ENCODE measurements around the gene CHST9. TPM values are rescaled to one million over a fixed set of nuclear protein-coding genes. Genes with fewer than 3 reads are reported as not detected.

Gene CHST9
- polyA plus RNA-seq, 2 of the 4 experiments (the other 2 are of a cell fraction): 0.06 TPM; not detected in 1

DNA sequence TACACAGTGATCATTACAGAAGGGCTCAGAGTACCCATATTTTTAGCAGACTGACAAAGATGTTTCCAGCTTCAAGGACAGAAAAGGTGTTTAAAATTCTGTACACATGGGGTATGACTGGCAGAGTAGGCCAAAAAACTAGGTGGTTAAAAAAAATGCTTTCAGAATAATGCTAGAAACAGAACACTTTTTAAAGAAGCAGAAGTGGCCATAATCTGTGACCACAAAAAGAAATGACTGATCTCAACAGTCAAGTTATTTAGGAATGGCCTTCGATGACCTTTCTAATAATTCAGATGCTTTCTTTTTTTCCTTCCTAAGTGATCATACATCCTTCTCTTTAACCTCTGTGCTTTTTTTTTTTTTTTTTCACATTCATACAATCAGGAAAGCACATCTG lies 315.5 kb downstream of the CHST9 start:
- FAIRE-seq (no peak), ATAC-seq (no peak), DNase-seq (ENCODE audit: low read depth in 1 of 2, low spot score in 1 of 2) (no peak)
- 50% methylated on average over 1 of the region's 1 CpG for WGBS (ENCODE audit: missing lambda C conversion rate)
- Histone ChIP-seq H3K9me3 (no peaks in the 10 kb centered on the region), H3K27ac (no peak overlapping the region), H3K4me3 (no peak overlapping the region), H3K4me2 (no peak overlapping the region), H3K4me1 (peaks cover 5% of the 10 kb centered on the region)
- POLR2A ChIA-PET: no interaction called here
- TF ChIP-seq ZNF302 (CRISPR knock-in tag; IDR thresholded peaks at IDR 0.05) (no peak), RNF2 (IDR thresholded peaks at IDR 0.05; ENCODE audit: borderline replicate concordance, low read depth) (no peak), RCOR1 (IDR thresholded peaks at IDR 0.05; ENCODE audit: low read depth, low read length) (no peak), HES2 (IDR thresholded peaks at IDR 0.05) (no peak), USF2 (IDR thresholded peaks at IDR 0.05) (no peak), NFE2L2 (conservative IDR thresholded peaks at IDR 0.05; ENCODE audit: low read length) (no peak), FOSL2 (IDR thresholded peaks at IDR 0.05) (no peak), FOSL2 (CRISPR knock-in tag; IDR thresholded peaks at IDR 0.05) (no peak), EP300 (IDR thresholded peaks at IDR 0.05) (no peak), EHF (CRISPR knock-in tag; IDR thresholded peaks at IDR 0.05) (no peak), NR3C1 (IDR thresholded peaks at IDR 0.05) (no peak), RAD21 (conservative IDR thresholded peaks at IDR 0.05 in 1 of 2, IDR thresholded peaks at IDR 0.05 in 1 of 2) (no peak), HOXB13 (CRISPR knock-in tag; IDR thresholded peaks at IDR 0.05; ENCODE audit: low read depth) (no peak), SMC3 (IDR thresholded peaks at IDR 0.05) (no peak), KDM5A (IDR thresholded peaks at IDR 0.05) (no peak)
- TF ChIP-seq, protein P1, sequence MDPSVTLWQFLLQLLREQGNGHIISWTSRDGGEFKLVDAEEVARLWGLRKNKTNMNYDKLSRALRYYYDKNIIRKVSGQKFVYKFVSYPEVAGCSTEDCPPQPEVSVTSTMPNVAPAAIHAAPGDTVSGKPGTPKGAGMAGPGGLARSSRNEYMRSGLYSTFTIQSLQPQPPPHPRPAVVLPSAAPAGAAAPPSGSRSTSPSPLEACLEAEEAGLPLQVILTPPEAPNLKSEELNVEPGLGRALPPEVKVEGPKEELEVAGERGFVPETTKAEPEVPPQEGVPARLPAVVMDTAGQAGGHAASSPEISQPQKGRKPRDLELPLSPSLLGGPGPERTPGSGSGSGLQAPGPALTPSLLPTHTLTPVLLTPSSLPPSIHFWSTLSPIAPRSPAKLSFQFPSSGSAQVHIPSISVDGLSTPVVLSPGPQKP (IDR thresholded peaks at IDR 0.05; ENCODE audit: low read depth, low read length): no peak
- TF ChIP-seq, protein P2, sequence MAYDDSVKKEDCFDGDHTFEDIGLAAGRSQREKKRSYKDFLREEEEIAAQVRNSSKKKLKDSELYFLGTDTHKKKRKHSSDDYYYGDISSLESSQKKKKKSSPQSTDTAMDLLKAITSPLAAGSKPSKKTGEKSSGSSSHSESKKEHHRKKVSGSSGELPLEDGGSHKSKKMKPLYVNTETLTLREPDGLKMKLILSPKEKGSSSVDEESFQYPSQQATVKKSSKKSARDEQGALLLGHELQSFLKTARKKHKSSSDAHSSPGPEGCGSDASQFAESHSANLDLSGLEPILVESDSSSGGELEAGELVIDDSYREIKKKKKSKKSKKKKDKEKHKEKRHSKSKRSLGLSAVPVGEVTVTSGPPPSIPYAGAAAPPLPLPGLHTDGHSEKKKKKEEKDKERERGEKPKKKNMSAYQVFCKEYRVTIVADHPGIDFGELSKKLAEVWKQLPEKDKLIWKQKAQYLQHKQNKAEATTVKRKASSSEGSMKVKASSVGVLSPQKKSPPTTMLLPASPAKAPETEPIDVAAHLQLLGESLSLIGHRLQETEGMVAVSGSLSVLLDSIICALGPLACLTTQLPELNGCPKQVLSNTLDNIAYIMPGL (CRISPR knock-in tag; IDR thresholded peaks at IDR 0.05; ENCODE audit: borderline replicate concordance): no peak
- TF ChIP-seq, protein P3, sequence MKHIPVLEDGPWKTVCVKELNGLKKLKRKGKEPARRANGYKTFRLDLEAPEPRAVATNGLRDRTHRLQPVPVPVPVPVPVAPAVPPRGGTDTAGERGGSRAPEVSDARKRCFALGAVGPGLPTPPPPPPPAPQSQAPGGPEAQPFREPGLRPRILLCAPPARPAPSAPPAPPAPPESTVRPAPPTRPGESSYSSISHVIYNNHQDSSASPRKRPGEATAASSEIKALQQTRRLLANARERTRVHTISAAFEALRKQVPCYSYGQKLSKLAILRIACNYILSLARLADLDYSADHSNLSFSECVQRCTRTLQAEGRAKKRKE (CRISPR knock-in tag; IDR thresholded peaks at IDR 0.05; ENCODE audit: low read depth): no peak
- CTCF ChIA-PET: no interaction called here

DNA sequence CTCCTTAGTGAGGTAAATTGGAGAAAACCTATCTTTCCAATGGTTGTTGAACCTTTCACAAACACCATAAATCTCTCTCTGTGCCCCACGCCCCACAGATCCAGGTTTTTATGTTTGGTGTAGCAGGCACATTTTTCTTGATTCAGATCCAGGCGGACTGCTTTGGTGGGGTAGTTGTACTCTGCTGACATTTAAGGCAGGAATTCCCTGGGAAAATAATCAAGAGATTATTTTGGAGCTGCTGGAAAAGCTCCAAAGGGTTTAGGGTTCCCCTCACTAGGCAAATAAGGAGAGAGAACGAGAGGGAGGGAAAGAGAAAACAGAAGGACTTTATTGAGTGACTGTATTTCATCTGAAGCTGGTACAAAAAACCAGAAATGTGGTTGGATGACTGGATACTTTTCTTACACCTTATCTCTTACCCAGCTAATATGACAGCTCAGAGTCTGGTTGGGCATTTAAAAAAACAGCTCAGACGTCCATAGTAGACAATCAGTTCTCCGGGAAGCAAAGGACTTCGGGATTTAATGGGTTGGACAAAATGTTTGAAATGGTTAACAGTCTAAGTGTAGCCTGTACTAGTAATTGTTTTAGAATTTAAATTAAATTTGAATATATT lies 316.0 kb downstream of the CHST9 start:
- H3K9me3 ChIP-seq: no peaks in the 10 kb centered on the region
- H3K4me3 ChIP-seq: no peak overlapping the region
- H3K4me1 ChIP-seq: peaks cover 5% of the 10 kb centered on the region
- CTCF ChIA-PET: no interaction called here
- DNase-seq (ENCODE audit: low read depth in 1 of 2, low spot score in 1 of 2): no peak
- WGBS (ENCODE audit: missing lambda C conversion rate): 51% methylated on average over 6 of the region's 6 CpGs
- no peak overlapping the region for H3K27ac ChIP-seq
- no peak for FAIRE-seq
- ATAC-seq: no peak
- no peak overlapping the region for H3K4me2 ChIP-seq
- POLR2A ChIA-PET: no interaction called here
- TF ChIP-seq SMC3 (IDR thresholded peaks at IDR 0.05): no peak
- TF ChIP-seq JUNB (IDR thresholded peaks at IDR 0.05): no peak
- no peak for TF ChIP-seq FOSB (CRISPR knock-in tag; IDR thresholded peaks at IDR 0.05)
- TF ChIP-seq RNF2 (IDR thresholded peaks at IDR 0.05; ENCODE audit: borderline replicate concordance, low read depth): no peak
- TF ChIP-seq, protein P4, sequence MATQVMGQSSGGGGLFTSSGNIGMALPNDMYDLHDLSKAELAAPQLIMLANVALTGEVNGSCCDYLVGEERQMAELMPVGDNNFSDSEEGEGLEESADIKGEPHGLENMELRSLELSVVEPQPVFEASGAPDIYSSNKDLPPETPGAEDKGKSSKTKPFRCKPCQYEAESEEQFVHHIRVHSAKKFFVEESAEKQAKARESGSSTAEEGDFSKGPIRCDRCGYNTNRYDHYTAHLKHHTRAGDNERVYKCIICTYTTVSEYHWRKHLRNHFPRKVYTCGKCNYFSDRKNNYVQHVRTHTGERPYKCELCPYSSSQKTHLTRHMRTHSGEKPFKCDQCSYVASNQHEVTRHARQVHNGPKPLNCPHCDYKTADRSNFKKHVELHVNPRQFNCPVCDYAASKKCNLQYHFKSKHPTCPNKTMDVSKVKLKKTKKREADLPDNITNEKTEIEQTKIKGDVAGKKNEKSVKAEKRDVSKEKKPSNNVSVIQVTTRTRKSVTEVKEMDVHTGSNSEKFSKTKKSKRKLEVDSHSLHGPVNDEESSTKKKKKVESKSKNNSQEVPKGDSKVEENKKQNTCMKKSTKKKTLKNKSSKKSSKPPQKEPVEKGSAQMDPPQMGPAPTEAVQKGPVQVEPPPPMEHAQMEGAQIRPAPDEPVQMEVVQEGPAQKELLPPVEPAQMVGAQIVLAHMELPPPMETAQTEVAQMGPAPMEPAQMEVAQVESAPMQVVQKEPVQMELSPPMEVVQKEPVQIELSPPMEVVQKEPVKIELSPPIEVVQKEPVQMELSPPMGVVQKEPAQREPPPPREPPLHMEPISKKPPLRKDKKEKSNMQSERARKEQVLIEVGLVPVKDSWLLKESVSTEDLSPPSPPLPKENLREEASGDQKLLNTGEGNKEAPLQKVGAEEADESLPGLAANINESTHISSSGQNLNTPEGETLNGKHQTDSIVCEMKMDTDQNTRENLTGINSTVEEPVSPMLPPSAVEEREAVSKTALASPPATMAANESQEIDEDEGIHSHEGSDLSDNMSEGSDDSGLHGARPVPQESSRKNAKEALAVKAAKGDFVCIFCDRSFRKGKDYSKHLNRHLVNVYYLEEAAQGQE (IDR thresholded peaks at IDR 0.05): no peak
- TF ChIP-seq RAD21 (conservative IDR thresholded peaks at IDR 0.05 in 1 of 2, IDR thresholded peaks at IDR 0.05 in 1 of 2): no peak
- no peak for TF ChIP-seq NR3C1 (IDR thresholded peaks at IDR 0.05)
- no peak for TF ChIP-seq NFE2L2 (conservative IDR thresholded peaks at IDR 0.05; ENCODE audit: low read length)
- TF ChIP-seq ZFP36 (IDR thresholded peaks at IDR 0.05; ENCODE audit: borderline replicate concordance, partially characterized antibody): no peak
- TF ChIP-seq EP300 (IDR thresholded peaks at IDR 0.05): no peak
- no peak for TF ChIP-seq RFX5 (IDR thresholded peaks at IDR 0.05)
- TF ChIP-seq POLR2AphosphoS2 (conservative IDR thresholded peaks at IDR 0.05; ENCODE audit: low read length): no peak
- TF ChIP-seq SREBF2 (IDR thresholded peaks at IDR 0.05): no peak
- TF ChIP-seq MYC (IDR thresholded peaks at IDR 0.05; ENCODE audit: borderline replicate concordance, low read length): no peak
- TF ChIP-seq PBX3 (IDR thresholded peaks at IDR 0.05): no peak
- TF ChIP-seq HOXB5 (CRISPR knock-in tag; IDR thresholded peaks at IDR 0.05): no peak

All from A549 (cell line).